Spleen (tissue), 7 donors: ENCODE results near the gene CD1C.

Experiments used
- POLR2A ChIP-seq, 3 donors: fragments of 450-650 bp; IDR thresholded peaks; one replicate each; pipeline ENCODE4 v1.5.1; 2017; ENCODE audit warnings: antibody characterized with exemption in 3 of 3, mild to moderate bottlenecking in 1 of 3
- TF ChIP-seq, protein P1 (sequence below), 11 experiments: fragments of 200-600 bp in 7 of 11; fragments of 450-650 bp in 4 of 11; sonication (generic) in 4 of 11; IDR thresholded peaks in 8 of 11; conservative IDR thresholded peaks in 3 of 11; 1 replicate in 7 of 11; 2 replicates in 4 of 11; pipeline versions ENCODE4 v1.4.0 to v1.8.0; 2016 to 2021; ENCODE audit warnings: antibody characterized with exemption in 11 of 11, inconsistent platforms in 4 of 11, mild to moderate bottlenecking in 1 of 11
- donor health status: DM: no; HTN: no; CAD: no; lungs with moderate emphysema.
- donor health status: DM: no; HTN: no; CAD: no.
- donor health status: DM: no; HTN: no; CAD: no.

DNA sequence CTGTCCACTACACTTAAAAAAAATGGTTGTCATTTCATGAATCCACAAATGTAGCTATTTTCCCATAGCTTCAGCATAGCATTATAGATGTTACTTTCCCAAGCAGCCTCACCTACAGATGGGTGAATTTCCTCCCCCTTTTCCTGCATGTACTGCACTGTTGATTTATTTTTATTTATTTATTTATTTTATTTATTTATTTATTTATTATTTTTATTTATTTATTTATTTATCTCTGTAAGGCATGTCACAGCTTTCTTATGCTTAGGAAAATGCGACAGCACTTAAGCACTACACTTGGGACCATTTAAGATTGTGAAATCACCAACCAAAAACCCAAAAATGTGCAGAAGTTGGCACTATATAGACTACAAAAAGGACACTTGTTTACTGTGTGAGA is 30.6 kb upstream of the CD1C start:
- no peak for TF ChIP-seq POLR2A (IDR thresholded peaks at IDR 0.05)
- TF ChIP-seq, protein P1, sequence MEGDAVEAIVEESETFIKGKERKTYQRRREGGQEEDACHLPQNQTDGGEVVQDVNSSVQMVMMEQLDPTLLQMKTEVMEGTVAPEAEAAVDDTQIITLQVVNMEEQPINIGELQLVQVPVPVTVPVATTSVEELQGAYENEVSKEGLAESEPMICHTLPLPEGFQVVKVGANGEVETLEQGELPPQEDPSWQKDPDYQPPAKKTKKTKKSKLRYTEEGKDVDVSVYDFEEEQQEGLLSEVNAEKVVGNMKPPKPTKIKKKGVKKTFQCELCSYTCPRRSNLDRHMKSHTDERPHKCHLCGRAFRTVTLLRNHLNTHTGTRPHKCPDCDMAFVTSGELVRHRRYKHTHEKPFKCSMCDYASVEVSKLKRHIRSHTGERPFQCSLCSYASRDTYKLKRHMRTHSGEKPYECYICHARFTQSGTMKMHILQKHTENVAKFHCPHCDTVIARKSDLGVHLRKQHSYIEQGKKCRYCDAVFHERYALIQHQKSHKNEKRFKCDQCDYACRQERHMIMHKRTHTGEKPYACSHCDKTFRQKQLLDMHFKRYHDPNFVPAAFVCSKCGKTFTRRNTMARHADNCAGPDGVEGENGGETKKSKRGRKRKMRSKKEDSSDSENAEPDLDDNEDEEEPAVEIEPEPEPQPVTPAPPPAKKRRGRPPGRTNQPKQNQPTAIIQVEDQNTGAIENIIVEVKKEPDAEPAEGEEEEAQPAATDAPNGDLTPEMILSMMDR (IDR thresholded peaks at IDR 0.05 in 8 of 11, conservative IDR thresholded peaks at IDR 0.05 in 3 of 11): no peak
